Tongue (tissue), 2 donors: ENCODE measurements around the gene CCZ1. TPM values are rescaled to one million over a fixed set of nuclear protein-coding genes. Genes with fewer than 3 reads are reported as not detected.
"Not testable (repeated sequence)": the region's sequence is repeated elsewhere in the genome, so short reads cannot be mapped to it uniquely, and the experiment has no call there.

Source experiments
- DNase-seq: peaks from one replicate; pipeline ENCODE4 v3.0.0-alpha.2; 2015
- total RNA-seq: library from RNA; depleted of rRNA; stranded (reverse); fragments of >200 nt; gene quantifications from one replicate; pipeline ENCODE4 v1.2.3, GENCODE V29; 2014

CCZ1 gene
- total RNA-seq, result 49.7 TPM

DNA sequence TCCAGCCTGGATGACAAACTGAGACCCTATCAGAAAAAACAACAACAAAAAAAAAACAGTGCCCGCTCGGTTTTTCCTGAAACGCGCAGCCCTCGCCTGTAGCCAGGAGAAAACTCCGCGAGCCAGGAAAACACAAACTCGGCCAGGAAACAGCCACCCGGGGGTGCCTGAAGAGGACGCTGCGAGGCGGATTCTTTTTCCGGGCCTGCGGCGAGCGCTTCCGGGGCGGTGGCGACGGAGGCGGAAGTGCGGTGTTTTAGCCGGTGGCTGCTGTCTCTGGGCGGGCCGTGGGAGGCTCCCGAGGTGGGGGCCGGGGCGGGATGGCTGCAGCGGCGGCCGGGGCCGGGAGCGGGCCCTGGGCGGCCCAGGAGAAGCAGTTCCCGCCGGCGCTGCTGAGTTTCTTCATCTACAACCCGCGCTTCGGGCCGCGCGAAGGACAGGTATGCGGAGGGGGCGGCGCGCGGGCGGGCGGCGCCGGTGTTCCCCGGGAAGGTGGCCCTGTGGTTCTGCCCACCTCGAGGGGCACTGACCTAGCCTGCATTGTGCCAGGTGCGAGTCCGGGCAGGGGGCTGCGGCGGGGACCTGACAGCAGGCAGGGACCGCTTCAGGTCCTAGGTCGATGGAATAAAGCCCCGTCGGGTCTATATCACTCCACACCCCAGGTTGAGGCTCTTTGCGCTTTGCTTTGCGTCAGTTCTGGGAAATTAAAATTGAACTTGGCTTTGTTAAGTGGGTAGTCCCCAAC lies at the start of gene CCZ1:
TSS of gene CCZ1 (plus strand) at position 254 of the 745 bp plus-strand sequence. CDS start at position 321, 67 bp downstream.
- peak; percentile 84 for DNase-seq

DNA sequence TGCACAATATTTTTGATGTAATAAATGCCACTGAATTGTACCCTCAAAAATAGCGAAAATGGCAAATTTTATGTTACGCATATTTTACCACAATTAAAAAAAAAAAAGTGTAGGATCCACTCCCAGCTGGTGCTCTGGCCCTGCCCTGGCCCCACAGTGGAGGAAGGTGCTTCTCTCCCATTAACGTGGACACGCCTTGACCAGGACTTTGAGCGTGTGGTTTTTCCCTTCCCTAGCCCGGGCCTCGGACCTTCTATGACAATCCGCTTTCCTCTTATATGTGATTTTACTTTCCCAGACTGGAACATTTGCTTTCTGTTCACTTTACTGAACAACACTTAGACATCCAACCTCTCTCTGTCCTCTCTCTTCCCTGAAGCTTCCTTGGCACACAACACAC lies 47.6 kb upstream of the CCZ1 start:
- no peak for DNase-seq

DNA sequence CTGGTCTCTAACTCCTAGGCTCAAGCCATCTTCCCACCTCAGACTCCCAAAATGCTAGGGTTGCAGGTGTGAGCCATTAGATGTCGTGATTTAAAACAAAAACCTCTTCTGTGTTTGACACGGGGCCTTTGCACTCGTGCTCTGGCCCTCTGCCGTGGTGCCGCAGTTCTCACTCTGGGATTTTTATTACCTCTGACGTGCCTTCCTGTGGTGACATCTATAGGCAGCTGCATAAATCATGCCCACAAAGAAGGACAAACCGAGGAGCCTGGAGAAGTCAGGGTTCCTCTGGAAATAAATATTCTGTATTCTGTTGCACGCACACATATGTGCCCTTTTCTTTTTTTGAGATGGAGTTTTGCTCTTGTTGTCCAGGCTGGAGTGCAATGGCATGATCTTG lies 43.8 kb upstream of the CCZ1 start:
- no peak for DNase-seq

- DNase-seq, result peak; percentile 26
Measured at GRCh38 chr7:5857041-5857575, 41.4 kb upstream of the CCZ1 start.

GRCh38 chr7:5858494-5858893 lies 40.0 kb upstream of the CCZ1 start:
- DNase-seq, result not testable (repeated sequence)

DNA sequence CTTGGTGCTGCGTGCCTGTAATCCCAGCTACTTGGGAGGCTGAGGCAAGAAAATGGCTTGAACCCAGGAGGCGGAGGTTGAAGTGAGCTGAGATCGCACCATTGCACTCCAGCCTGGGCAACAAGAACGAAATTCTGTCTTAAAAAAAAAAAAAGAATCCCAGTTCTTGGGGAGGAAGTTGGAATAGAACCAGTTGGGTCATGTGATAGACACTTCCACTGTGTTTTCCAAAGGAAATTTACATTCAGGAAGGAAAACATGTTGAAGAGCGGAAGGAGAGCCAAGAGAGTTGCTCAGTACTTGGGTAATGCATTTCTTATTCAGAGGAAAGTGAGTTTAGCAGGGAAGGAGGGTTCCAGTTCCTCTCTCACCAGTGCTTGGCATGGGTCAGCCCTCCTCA lies 37.3 kb upstream of the CCZ1 start:
- DNase-seq, result not testable (repeated sequence)

DNA sequence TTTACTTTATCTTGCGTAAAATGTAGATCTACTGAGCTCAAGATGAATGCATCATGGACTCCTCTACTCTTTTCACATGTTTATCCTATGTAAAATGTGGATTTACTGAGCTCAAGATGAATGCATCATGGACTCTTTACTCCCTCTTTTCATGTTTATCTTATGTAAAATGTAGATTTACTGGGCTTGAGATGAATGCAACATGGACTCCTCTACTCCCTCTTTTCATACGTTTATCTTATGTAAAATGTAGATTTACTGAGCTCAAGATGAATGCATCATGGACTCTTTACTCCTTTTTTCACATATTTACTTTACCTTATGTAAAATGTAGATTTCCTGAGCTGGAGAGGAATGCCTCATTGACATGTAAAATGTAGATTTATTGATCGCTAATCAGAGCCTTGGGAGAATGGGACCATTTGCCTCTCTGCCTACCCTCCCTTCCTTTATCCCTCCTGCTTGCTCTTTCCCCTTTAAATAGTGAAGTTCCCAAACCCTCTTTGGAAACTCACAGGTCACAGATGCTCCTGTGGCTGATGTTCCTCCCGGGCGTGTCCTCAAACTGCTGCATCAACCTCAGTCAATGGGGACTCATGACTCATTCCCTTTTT lies 35.7 kb upstream of the CCZ1 start:
- DNase-seq, result not testable (repeated sequence)

DNA sequence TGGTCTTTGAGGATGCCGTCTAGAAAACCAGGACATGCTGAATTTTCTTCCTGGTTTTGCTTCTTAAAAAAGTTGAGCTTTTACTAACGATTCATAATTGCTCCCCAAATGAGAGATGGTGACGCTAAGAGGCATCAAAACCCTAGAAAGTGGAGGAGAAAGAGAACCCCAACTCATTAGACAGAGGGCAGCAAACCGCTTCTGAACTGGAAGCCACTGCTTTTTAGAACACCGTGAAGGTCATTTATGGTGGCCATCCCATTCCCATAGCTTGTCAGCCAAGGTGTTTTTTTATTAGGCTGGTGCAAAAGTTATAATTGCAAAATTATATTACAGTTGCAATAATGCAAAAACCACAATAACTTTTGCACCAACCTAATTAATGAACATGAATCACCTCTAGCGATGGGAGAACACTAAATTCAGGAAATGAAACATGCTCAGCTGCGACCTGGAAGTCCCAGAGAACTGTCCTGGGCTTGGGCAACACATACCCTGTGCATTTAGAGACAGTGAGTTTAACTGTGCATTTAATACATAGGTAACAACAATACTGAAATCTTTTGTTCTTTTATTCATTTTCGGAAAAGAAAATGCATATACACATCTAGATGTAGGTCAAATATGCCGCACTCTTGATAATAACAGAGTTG lies 33.1 kb upstream of the CCZ1 start:
- not testable (repeated sequence) for DNase-seq

GRCh38 chr7:5867060-5867459 lies 31.5 kb upstream of the CCZ1 start:
- DNase-seq, result no peak

GRCh38 chr7:5868928-5869341 lies 29.6 kb upstream of the CCZ1 start:
- not testable (repeated sequence) for DNase-seq

DNA sequence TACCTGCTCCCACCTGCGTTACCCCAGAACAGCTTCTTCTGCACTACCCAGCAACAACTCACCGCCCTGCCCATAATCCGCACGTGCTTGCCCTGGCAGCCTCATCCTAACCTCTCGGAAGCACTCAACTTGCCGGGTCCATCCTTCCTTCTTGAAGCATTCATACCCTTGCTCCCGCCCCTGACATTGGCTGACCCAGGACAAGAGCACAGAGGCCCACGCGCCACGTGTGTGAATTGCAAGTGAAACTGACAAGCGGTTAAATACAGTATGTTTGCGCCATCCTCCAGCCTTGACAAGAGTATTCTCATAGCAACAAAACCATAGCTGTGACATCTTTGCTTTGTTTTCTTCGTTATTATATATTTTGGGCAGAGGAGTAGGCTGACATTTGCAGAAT lies 28.8 kb upstream of the CCZ1 start:
- DNase-seq, result no peak

GRCh38 chr7:5870311-5870710 lies 28.2 kb upstream of the CCZ1 start:
- no peak for DNase-seq

DNA sequence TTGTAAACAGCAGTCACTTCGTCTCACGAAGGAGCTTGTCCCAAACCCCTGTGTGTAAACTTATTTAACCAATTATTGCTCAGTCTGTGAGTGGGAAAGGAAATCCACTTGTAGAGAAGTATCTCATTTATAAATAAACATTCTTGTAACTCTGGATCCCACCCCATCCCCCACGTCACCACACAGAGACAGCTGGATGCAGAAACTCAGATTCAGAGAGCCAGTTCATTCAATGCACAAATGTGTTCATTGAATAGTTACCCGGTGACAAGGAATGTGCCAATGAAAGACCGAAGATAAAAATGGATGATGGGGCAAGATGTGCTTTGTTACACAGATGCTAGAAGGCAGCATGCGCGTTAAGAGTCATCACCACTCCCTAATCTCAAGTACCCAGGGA lies 26.2 kb upstream of the CCZ1 start:
- DNase-seq, result peak; percentile 34

GRCh38 chr7:5879591-5879990 lies 18.9 kb upstream of the CCZ1 start:
- not testable (repeated sequence) for DNase-seq

DNA sequence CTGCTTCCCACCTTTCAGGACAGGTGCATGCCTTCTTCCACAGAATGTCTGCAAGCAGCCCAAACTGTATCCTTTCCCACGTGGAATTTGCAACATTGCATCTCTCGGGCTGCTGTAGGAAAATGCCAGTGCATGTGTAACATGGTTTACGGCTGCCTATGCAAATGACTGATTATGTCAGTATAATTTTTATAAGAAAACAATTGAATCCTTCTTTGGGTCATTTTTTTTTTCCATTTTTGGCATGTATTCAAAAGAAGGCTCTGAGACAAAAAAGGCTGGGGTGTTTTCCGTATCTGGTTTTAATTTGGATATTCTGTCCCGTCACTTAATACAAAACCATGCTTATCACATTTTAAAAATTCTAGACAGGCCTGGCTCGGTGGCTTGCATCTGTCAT lies 18.4 kb upstream of the CCZ1 start:
- DNase-seq, result not testable (repeated sequence)

GRCh38 chr7:5884431-5884830 lies 14.1 kb upstream of the CCZ1 start:
- not testable (repeated sequence) for DNase-seq

- DNase-seq, result not testable (repeated sequence)
Measured at GRCh38 chr7:5888021-5888420, 10.5 kb upstream of the CCZ1 start.

DNA sequence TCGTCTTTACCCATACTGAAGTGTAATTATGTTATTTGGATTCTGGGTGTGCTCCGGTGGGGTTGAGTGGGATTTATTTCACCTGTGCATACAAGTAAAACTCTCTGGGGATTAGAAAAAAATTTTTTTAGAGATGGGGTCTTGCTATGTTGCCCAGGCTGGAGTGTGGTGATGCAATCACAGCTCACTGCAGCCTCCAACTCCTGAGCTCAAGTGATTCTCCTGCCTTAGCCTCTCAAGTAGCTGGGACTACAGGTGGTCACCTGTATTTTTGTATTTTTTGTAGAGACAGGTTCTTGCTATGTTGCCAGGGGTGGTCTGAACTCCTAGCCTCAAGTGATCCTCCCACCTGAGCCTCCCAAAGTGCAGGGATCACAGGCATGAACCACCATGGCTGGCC lies 8.3 kb upstream of the CCZ1 start:
- not testable (repeated sequence) for DNase-seq

DNA sequence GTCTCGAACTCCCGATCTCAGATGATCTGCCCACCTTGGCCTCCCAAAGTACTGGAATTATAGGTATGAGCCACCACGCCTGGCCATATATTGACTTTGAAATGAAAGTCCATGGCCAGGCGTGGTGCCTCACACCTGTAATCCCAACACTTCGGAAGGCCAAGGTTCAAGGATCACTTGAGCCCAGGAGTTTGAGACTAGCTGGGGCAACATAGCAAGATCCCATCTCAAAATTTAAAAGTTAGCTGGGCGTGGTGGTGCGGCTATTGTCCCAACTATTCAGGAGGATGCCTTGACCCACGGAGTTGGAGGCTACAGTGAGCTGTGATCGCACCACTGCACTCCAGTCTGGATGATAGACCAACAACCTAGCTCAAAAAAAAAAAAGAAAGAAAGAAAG lies 6.0 kb upstream of the CCZ1 start:
- DNase-seq, result no peak

GRCh38 chr7:5897369-5897919 lies 1.1 kb upstream of the CCZ1 start:
- DNase-seq, result not testable (repeated sequence)

DNA sequence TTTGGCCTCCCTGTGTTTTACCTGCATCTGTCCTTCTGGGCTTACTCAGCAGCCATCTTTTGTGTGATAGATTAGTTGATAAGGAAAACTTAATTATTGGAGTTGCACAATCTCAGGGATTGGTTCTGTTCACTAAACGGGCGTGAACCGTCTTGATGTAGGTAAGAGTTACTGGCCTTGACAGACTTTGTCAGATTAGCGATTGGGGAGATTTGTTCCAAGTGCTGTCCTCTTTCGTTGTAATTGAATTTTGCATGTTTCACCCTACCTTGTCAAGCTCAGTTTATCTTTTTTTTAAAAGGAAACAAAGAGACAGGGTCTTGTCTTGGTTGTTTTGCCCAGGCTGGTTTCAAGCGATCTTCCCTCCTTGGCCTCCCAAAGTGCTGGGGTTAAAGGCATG lies 4.5 kb downstream of the CCZ1 start:
- DNase-seq, result not testable (repeated sequence)

- DNase-seq, result not testable (repeated sequence)
Measured at GRCh38 chr7:5904726-5905125, 6.2 kb downstream of the CCZ1 start.

DNA sequence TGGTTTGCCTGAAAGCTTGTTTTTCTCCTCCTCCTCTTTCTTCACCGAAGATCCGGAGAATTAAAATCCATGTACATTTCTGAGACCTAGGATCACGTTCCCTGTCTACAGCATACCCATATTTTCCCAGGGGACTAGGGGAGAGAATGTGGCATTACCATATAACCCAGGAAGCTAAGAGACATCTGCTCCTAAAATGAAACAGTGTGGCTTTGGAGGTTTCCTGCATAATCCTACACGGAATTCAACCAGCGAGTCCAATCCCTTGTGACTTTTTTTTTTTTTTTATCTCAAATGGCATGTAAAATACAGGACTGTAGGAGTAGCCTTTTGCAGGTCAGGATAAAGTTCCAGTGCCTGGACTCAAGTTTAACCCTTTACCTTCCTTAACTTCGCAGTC lies 10.3 kb downstream of the CCZ1 start:
- DNase-seq, result not testable (repeated sequence)
